GM19099 (cell line): Measurements from ENCODE around the gene CSNK1A1.

Experiments
- POLR2A ChIP-seq: IDR thresholded peaks from 3 replicates; pipeline ENCODE4 v1.6.1; 2011; ENCODE audit warnings: low read depth; ENCODE audit not compliant: insufficient read length; ENCODE audit errors: extremely low read depth

Gene CSNK1A1

DNA sequence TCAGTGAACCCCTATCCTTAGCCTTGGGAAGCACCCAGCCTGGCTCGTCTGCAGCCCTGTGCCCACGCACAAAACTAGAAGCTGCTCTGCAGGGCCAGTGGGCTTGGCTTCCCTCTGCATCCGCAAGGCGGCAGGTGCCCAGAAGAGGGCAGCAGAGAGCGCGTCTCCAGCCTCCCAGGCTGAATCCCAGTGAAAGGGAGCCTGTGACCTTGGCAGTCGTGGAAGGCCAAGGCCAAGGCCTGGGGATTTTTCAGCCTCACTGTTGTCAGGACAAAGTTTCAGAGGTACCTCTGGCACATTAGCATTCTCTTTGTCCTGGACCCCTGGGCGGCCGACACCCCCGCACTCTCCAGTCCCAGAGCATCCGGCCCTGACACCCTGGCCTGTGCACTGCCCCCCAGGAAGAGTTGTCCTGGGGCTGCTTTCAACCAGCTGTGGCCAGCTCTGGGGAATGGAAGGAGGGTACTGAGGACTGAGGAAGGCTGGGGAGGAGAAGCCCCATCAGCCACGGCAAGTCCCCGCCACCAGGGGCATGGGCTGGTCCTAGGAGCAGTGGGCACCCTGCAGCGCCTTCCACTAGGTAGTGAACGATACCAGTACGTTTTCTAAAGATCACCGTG, 108.6 kb downstream of the CSNK1A1 start:
- no peak for TF ChIP-seq POLR2A
